DMS79 (cell line): ENCODE data around the gene GTPBP1.

Experiments
- DNase-seq: peaks from one replicate; lab custom pipeline; 2025; lab: John Stamatoyannopoulos, UW

The GTPBP1 gene

DNA sequence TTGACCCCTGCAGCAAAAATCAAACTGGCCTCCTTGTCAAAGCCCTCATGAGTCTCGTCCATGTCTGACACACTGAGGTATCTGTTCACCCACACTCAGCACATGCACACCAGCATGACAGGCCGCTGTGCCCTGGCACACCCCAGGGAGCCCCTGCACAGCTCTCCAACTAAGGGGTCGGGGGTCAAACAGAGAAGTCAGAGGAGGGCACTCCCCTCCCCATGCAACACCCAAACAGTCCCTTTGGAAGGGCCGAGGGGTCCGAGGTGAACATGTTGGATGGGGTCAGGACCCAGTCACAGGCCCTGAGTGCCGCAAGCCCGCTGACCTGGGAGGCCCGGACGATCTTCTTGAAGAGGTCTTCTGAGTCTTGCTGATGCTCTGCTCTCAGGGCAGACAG is 35.4 kb downstream of the GTPBP1 start:
- no peak for DNase-seq

DNA sequence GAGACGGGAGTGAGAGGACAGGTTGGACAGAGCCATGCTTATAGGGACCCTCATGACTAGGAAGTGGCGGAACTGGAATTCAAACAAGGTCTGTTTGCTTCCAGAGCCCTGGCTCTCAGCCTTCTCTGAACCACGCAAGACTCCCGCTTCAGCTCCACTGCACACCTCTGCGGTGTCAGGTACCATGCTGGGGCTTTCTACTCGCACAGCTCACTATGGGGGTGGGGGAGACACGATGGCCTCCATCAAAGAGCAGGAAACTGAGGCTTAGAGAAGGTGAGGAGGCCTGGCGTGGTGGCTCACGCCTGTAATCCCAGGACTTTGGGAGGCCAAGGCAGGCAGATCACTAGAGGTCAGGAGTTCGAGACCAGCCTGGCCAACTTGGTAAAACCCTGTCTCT is 35.8 kb downstream of the GTPBP1 start:
- DNase-seq: no peak

DNA sequence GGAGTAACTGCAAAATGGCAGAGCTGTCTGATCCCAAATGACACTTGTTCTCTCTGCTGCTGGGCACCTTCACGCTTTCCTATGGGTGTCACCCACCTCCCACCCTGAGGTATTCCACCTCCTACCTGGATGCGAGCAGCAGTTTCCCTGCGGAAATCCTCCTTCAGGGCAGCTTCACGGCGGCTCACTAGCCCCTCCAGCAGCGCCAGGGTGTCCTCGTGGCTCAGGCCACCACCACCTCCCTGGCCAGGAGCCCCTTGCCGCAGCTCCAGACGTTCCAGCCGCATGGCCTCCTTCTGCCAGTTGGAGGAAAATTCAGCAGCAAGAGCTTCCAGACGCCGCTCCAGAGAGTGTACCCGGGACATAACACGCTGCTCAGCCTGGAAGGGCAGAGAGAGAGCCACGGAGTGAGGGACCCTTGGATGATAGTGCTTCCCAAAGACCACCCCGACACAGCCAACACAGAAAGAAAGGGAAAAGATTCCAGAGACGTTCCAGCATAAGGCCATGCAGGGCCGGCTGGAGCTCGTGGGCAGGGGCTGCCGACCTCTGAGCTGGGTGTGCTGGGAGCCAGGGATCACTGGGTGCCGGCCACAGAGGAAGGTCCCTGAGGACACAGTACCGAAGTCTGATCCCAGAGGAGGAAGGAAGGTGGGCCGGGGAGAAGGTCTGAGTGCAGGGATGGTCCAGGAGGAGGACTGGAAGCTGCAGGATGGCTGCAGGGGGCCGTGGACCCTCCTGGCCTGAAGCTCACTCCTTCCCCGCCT is 36.6 kb downstream of the GTPBP1 start:
- no peak for DNase-seq

DNA sequence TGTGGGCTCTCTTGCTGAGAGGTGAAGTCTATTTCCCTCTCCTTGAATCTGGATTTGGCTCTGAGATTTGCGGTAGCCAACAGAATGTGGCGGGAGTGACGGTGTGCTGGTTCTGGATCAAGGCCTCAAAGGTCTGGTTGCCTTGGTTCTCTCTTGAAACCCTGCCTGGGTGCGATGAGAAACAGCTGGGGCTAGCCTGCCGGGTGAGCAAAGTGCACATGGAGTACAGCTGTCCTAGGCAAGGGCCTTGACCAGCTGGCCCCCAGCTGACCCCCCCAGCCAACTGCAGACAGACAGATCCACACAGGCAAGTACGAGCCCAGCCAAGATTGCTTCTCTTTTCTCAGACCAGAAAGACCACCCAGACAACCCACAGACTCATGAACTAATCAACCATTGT is 39.2 kb downstream of the GTPBP1 start:
- DNase-seq: no peak

DNA sequence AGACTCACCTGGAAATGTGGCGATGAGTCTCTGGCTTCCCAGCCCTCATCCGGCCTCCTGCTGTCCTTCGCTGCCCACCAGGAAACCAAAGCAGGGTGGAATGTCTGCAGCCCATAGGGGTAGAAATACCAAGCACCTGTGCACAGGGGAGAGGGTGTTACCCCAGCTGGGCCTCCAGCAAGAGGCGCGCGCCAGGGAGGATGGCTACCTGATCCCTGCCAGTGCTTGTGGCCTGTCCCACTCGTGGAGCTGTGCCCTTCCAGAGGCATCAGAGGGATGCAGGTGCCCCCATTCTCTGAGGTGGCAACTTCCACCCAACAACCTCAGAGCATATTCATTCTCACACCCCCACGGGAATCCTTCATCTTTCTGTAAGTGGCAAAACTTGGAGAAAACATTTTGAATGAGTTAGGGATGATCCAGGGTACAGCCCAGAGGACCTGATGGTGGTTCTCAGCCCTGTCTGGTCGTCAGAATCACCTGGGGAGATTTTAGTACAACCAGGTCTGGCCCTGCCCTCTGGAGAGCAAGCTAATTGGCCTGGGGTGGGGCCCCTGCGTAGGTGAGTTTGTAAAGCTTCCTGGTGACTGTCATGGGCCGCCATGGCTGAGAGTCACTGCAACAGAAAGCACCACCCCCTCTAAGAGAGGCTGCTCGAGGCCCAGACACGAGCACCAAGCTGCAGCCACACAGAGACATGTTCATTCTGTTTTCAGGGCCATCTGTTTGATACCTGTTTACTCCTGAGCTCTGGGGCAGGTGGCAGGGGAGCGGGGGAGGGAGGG is 40.1 kb downstream of the GTPBP1 start:
- DNase-seq: no peak

DNA sequence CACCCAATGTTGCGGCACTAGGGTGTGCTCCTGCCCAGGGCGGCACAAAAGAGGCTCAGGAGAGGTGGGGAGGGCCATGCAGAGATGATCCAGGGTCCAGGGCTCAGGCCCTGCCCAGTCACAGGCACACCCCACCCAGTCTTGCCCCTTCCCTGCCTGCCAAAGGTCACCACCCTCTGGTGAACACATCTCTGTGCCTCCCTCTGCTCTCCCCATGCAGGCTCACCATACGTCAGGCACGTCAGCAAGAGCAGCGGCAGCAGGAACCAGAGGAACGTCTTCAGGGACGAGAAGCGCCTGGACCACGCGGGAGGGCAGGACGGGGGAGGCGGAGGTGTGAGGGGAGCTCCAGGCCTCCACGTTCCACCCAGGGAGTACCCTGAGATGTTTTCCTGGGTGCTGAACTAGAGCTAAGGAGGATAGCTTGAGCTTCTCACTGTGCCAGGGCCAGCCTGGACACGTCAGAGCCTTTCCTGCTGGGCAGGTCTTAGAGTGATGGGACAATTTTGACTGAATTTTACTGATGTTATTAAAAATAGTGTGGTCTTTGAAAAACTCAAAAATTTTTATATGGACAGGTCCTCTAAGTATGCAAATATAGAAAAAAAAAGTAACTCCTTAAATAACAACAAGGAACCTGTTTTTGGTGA is 42.9 kb downstream of the GTPBP1 start:
- no peak for DNase-seq

DNA sequence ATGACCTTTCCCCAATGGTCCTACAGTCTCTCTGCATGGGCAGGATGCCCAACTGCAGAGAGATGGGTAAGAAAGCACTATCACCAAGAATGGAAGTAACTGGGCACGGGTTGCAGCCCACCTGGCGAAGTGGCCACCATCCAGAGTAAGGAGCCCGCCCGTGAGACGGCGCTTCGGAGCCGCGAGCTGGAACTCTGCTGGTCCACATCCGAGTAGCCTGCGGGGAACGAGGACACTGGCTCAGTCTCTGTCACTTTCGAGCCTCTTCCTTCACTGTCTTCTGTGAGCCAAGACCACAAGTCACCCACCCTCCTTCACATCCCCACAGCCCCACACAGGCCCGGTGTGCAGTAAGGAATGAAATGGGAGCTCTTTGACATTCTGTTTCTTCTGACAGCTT is 44.4 kb downstream of the GTPBP1 start:
- no peak for DNase-seq

DNA sequence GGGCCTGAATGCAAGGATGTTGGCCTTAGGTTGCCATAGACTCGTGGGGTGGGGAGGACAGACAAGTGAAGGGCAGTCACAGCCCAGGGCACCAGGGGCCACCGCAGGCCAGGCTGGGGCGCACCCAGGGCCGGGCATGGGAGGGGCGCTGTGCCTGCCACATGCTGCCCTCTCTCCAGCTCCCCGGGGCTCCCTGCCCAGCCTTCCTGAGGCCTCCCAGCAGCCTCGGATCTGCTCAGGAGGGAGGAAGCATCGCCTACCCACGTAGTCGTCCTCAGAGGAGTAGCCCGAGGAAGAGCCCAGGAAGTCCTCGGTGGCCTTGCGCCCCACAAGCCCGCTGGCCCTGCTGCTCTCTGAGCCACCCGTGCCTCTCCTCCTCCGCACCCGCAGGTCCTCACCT is 44.9 kb downstream of the GTPBP1 start:
- no peak for DNase-seq

DNA sequence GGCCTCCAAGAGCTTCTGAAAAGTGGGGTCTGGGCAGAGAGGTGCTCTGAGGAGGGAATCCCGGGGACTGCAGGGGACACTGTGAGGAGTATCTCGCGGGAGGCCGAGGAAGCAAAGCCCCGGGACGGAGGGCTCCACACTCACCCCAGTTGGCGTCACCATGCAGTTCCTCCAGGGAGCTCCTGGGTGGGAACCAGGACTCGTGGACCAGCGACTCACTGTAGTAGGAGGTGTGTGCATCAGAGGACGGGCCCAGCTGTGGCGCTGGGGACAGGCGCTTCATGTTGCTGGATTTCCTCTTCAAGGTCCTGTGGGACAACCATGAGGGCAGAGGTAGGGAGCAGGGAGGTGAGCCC is 45.3 kb downstream of the GTPBP1 start:
- DNase-seq: no peak

DNA sequence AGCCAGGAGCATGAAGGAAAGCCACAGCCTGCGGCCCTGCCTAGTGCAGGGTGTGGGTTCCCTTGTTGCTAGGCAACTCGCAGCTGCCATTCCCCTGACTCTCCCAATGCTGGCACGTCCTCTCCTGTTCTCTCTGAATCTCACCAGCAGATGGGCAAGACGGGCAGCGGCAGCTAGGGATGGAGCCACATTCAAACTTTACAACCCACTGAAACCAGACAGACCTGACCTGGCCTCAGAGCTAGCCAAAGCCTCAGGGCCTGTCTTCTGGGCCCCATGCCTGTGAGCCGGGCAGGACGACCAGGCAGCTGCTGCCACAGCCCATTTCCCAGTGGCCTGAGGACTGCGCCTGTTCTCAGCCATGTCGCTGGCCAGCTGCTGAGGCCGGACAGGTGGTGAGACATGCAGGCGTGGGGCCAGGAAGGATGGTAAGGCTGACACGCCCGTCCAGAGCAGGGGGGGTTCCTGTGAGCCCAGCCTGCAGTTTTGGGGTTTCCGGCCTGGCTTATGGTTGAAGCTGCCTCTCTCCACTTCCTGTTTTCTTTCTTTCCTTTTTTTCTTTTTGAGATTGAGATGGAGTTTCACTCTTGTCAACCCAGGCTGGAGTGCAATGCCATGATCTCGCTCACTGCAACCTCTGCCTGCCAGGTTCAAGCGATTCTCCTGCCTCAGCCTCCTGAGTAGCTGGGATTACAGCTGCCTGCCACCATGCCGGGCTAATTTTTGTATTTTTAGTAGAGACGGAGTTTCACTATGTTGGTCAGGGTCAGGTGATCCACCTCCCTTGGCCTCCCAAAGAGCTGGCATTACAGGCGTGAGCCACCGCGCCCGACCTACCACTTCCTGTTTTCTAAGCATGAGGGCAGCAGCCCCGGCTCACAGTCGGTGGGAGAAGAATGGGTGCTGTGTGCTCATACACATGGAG is 45.9 kb downstream of the GTPBP1 start:
- DNase-seq: no peak

DNA sequence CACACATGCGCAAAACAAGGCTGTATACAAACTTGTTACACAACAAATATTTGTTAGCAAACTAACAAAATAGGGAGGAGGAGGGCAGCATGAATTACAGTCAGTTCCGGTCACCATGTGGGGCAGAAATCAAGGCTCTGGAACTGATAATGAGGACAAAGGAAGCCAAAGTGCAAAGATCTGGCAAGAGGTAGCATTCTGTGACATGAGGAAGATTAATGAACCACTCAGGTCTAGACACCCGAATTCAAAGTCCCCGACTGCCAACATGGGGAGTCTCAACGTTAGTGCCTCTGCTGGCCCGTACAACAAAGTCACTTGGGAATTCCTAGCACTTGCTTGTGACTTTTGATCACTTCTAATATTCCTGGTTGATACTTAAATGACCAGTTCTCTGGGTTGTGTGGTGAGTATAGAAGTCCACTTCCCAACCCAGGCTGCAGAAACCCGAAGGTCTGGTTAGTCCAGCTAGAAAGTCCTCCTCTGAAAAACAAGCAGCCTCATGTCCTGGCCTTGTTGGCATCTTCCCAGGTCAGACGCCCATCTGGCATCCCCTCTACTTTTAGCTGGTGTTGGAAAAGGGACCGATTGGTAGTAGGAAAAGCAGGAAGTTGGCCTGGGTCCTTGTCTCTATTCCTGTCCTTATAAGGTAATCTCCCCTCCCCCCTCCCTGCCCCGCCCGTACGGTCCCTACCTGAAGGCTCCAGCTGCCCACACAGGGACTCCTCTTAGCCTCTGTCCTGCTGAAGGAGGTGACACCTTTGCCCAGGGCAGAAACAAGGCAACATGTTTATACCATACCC is 48.4 kb downstream of the GTPBP1 start:
- DNase-seq: peak; percentile 33

DNA sequence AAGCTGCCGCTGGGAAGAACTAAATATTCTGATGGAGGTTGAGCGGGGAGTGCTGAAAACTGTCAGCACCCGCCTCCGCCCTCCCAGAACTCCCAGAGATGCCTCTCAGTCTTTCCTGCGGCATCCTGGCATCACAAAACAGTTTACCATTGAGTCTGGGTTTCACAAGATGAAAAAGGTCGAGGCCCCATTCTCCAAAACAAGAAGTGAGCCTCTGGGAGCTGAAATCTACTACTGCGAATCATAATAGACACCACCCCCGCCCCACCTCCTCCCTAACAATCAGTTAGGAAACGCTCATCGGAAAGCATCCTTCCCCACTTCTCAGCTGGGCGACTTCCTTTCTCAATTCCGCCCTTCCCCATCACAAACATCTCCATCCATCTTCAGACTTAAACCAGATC is 49.0 kb downstream of the GTPBP1 start:
- DNase-seq: no peak

DNA sequence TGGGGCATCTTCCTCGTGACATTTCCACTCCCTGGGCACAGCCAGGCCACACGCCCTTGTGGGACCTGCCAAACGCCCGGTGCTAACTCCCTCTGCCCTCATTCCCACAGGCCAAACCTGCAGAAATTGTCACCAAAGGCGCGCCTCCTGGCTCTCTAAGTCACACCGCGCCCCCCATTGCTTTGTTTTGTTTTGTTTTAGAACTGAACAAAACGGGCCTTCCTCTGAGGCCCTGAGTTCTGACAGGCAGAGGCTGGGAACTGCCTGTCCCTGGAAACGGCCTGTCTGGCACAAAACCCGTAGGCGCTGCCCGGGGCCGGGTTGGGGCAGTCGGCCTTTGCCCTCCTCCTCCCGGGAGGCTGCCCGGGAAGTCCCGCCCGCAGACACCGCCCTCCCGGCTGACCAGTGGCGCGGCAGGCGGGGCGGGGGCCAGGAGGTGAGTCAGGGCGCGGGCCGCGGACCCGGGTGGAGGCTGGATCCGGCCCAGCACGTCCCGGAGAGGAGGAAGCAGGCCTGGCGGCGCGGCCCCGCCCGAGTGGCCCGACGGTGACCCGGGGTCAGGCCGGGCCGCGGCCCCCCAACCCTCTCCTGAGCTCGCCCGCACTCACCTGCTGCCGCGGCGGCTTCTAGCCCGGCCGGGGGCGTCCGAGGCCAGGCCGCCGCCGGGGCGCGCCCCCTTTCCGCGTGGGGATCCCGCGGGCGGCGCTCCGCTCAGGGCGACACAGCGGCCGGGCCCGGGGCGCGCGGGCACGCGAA is 49.6 kb downstream of the GTPBP1 start:
- no peak for DNase-seq

DNA sequence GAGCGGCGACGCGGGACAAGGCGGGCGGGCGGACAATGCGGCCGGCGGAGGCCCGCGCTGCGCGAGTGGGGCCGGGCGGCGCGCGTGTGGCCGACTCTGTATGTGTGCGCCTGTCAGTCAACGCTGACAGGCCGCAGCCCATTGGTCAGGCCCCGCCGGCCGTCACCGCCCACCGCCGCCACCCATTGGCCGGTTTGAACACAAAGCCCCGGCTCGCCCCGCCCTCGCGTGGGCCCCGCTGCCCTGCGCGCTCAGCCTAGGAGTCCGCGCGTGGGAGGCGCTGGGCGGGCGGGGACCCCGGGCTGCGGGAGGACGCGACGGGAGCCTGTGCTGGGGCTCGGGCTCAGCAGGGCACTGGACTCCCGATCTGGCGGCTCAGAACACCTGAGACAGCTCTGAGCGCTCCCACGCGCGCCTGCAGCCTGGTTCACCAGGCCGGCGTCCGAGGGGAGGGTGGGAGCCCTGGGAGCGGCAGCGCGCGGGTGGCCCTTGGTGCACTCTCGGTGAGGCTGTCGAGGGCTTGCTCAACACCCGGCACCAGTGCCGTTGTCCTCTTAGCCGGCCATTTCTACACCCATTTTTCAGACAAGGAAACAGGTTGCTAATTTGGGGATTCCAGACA is 50.3 kb downstream of the GTPBP1 start, which contains the start of gene SUN2:
Gene SUN2, minus strand, starts transcription at position 88 of the 622 bp plus-strand sequence. CDS start 3,370 bp downstream, outside the sequence.
- no peak for DNase-seq

DNA sequence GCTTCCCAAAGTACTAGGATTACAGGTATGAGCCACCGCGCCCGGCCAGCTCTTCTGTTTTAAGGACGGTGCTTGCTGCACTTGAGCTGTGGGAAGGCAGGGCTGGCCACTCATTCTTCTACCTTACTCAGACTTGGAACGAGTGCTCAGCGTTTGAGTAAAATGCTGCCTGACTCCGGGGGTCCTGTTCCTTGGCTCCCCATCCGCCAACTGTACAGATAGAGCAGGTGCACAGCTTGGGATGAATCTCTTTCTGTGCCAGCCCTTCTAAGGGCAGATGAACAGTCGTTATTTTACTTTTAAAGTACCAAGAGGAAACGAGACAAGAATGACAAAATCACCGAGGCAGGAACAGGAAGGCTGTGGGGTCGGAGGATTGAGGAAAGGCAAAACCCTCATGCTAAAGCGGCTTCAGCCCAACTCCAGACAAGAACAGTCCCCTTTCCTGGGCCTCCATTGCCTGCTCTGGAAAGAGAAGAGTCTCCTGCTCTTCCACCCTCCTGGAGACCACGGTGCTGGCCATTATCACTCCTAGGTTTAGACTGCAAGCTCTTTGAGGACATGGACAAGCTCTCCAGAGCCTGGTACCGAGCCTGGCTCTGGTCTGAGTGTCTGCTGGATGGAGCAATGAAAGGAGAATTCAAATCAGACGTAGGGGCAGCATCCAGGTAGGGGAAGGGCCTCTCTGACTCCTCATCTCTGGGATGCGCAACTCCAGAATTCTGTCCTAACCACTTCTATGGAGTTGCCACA is 51.1 kb downstream of the GTPBP1 start:
- no peak for DNase-seq

DNA sequence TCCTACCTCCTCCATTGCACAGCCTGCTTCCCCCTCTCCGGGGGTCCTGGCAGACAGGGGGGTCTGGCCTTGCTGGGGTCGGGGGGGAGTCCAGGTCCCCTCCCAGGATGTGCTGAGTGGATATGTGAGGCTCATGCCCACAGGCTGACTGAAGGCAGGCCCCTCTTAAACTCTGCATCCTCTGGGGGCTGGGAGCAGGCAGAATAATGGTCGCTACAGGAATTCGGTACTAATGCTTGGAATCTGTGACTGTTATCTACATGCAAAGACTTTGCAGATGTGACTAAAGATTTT is 51.7 kb downstream of the GTPBP1 start:
- no peak for DNase-seq

DNA sequence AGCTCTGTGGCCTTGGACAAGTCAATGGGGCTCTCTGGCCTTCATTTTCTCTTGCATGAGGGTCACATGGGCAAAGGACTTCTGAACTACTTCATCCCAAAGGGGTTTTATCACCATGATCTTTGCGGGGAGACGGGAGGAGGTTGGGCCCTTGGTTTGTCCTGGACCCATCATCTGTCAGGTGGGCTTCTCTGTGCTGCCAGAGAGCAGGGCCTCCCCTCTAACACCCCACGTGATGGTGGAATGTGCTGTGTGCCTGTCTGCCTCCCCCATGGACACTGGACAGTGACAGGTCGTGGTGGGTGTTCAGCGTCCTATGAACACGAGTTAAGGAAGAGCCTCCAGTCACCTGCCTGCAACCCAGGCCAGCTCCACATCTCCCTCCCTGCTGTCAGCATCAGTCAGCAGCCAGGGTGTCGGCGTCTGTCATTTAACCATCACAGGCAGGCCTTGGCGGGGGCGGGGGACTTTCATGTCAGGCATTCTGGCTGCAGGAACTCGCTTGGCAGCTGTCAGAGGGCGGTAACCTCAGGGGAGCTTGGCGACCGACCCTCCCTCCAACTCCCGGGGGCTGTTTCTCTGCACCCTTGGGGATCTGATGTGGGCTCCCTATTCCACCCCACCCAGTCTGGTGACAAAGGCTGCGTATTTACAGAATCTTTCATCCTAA is 52.7 kb downstream of the GTPBP1 start:
- DNase-seq: no peak

DNA sequence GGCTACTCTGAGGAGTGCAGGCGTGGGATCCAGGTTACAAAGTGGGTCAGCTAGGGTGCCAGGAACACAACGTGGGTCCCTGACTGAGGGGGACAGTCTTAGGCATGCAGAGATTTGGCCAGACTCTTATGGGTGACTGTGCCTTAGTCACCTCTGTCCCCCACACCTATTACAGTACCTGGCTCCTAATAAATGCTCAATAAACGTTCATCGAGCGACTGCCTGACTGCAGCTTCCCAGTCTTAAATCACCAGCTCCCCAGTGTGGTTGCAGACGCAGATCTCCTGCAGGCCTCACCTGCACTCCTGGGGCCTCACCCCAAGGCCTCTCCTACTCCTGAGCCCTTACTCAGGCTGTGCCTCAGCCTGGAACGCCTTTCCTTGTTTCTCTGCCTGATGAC is 53.3 kb downstream of the GTPBP1 start:
- DNase-seq: no peak
